HG03460 (cell line): ENCODE measurements around the gene MTMR3.
"Not testable (repeated sequence)": the region's sequence is repeated elsewhere in the genome, so short reads cannot be mapped to it uniquely, and the experiment has no call there.

Experiments used
- ATAC-seq: cut with Tn5 transposase; IDR thresholded peaks from one replicate; pipeline ENCODE4 v1.9.1; 2021; ENCODE audit not compliant: unreplicated experiment

MTMR3 gene

DNA sequence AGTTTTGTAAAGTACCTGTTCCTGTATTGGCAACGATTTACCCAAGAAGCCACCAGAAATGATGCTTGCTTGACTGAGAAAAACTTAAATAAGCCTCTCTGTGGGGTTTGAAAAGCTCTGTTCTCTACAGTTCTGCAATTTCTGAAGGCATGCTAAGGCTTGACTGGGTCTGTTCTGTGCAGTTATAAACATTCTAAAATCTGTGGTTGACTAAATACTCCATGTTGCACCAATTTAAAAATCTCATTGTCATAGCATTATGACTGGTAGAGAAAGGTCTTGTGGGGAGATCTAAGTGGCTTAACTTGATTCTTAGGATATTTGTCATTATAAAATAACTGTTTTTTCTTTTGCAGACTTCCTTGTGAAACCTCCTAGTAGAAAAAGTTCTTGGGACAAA is 73.7 kb downstream of the MTMR3 start:
- ATAC-seq = no peak

DNA sequence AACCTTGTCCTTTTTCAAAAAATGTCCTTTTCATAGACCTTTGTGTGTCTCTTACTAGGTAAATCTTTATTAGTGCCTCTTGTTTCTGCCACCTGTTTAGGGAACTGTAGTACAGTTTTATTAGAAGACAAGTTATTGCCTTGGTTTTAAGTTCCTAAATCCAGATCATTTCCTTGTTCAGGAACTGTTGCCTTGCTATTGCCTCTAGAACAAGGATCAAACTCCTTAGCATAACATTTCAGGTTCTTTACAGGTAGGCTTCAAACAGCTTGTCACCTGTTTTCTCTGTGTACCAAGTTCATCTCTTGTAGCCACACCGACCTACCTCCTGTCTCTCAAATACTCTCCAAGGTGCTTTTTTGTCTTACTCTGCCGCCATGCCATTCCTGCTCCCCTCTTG is 75.2 kb downstream of the MTMR3 start:
- no peak for ATAC-seq

DNA sequence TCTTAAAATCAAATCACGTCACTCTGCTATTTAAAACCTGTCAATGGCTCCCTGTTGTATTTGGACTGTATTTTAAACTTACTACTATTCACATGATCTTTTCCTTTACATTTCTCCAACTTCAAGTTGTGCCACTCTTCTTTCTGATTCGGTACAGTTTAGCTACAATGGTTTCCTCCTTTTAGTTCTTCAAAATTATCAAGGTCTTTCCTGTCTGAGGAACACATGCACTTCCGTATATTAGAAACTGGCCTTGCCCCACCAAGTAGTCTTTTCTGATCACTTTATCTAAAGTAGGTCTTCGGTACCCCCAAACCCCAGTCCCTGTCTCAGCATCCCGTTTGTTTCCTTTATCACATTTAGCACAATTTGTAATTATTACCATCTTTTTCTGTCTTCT is 81.8 kb downstream of the MTMR3 start:
- ATAC-seq = no peak

DNA sequence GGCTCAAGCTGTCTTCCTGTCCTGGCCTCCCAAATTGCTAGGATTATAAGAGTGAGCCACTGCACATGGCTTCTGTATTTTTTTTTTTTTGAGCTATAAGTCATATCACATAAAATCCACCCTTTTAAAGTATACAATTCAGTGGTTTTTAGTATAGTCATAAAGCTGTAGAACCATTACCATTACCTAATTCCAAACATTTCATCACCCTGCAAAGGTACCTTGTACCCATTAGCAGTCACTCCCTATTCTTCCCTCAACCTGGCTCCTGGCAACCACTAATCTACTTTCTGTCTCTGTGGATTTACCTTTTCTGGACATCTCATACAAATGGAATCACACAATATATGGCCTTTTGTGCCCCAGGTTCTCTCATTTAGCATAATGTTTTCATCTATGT is 84.5 kb downstream of the MTMR3 start:
- no peak for ATAC-seq

DNA sequence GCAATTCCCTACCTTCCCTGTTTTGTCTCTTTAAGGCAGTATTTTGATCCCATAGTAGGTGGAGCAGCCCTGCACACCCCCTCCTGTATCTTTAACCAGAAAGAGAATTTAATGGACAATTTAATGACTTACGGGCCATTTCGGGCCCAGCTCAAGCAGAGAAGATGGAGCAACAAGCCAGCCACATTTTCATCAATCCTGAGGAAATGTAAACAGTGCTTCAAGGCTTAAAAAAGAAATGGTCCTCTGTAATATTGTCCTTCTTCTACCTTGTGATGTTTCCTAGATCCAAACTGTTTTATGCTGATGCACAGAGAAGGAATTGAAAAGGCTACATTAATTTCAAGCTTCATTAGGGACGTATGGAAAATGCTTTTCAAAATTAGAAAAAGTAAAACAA is 88.6 kb downstream of the MTMR3 start:
- ATAC-seq = no peak

DNA sequence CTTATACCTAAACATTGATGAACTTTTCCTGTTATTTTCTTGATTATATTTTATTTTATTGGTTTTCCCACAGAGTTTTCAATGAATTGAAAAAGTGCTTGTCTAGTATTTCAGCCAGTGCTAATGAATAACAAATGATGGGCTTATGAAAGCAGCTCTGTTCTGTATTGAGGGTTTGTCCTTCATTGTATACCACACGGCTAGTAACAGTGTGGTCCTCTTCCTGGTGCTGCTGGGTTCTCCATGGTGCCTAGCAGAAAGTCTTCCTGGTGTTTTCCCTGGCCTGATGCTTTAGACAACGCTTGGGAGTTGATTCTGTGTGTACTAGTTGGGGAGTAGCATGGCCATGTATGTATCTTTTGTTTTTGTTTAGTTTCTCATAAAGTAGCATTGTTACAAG is 89.1 kb downstream of the MTMR3 start:
- no peak for ATAC-seq

DNA sequence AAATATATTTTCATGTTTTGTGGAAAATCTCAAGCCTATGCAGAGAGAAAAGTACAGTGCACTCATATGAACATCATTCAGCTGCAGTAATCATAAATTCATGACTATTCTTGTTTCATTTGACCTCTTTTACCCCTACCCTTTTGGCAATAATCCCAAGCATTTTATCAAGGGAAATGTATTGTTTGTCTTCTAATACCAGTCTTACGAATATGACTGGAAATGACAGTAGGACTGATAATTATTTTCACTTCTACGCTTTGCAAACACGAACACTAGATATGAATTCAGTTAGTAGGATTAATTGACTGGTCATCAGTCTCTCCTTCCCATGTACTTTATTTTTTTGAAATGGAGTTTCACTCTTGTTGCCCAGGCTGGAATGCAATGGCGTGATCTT is 90.3 kb downstream of the MTMR3 start:
- ATAC-seq = no peak

DNA sequence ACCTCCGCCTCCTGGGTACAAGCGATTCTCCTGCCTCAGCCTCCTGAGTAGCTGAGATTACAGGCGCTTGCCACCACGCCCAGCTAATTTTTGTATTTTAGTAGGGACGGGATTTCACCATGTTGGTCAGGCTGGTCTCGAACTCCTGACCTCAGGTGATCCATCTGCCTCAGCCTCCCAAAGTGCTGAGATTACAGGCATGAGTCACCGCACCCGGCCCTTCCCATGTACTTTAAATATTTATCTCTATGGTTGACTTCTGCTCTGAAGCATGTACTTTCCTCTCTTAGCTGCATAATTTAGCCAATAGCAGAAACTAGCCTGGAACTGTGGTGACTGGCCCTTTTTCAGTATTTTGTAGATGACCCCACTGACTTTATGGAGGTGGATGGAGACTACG is 90.7 kb downstream of the MTMR3 start:
- ATAC-seq = not testable (repeated sequence)

DNA sequence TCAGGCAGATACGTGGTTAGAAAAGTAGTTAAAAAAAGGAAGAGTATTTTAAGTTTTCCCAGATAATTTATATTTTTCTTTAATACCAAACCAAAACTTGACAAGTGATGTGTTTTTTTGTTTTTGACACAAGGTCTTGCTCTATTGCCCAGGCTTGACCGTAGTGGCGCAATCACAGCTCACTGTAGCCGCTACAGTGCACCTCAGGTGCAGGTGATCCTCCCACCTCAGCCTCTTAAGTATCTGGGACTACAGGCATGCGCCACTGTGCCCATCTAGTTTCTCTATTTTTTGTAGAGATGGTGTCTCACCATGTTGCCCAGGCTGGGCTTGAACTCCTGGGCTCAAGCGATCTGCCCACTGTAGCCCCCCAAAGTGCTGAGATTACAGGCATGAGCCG is 92.5 kb downstream of the MTMR3 start:
- ATAC-seq = no peak

DNA sequence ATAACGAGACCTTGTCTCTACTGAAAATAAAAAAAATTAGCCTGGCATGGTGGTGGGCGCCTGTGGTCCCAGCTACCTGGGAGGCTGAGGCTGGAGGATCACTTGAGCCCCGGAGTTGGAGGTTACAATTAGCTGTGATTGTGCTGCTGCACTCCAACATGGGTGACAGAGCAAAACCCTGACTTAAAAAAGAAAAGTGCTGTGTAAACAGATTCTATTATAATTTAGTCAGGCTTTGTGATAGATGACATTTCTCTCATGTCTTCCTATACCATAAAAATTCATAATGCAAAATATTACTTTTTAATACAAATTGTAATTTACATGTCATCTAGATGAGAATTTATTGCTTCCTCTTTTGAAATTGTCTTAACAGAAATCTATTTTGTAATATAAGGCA is 94.1 kb downstream of the MTMR3 start:
- ATAC-seq = no peak

DNA sequence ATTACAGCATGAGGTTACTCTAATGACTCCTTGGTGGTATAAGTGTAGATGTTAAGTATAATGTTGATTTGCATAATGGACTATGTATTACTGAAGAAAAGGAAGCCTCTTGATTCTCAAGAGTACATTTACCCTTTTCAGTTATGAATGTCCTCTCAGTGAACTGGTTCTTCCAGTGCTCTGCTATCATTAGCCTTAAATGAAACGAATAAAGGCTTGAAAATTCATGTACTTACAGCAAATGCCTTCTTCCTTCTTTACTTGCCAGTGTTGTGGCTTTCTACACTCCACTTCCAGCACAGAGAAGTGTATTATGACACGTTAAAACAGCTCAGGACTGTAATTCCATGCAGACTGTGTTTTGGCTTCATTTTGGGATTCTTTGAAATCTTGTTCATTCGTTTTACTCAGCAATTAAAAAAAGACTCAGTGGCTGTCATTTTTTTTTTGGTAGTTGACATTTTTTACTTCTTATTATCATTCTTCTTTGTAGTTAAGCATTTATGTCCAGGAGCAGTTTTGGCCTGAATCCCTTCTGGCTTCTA is 96.9 kb downstream of the MTMR3 start:
- peak; percentile 77 for ATAC-seq

DNA sequence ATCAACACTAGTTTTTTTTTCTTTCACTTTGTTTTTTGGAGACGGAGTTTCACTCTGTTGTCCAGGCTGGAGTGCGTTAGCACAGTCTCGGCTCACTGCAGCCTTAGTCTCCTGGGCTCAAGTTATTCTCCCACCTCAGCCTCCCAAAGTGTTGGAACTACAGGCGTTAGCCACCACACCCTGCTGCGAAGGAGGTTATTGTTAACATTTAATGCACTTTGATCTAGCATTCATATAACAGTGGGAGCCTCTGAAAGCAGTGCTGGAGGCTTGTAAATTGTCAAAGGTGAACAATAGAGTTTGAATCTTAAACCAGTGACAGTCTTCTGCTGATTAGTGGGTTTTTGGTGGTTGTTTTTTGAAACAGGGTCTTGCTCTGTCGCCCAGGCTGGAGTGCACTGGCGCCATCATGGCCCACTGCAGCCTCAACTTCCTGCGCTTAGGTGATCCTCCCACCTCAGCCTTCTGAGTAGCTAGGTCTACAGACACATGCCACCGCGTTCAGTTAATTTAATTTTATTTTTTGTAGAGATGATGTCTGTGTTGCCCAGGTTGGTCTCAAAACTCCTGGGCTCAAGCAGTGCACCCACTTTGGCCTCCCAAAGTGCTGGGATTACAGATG is 100.4 kb downstream of the MTMR3 start:
- ATAC-seq = no peak

DNA sequence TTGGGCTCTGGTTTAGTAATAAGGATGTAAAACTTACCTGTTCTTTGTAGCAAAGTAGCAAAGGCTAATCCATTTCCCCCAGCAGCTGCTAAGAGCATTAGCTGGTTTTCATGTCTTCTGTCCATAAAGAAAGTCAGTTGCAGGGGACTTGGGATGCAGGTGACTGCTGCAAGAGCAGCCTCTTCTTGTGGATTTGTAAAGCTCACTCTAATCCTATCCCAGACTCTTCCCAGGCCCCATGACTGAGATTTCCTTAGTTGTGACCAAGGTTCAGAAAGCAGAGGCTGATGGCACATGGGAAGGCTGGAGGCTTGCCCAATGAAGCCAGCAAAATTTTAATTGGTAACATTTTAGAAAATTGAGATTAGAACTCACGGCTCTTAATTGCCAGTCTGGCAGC is 102.9 kb downstream of the MTMR3 start:
- no peak for ATAC-seq

DNA sequence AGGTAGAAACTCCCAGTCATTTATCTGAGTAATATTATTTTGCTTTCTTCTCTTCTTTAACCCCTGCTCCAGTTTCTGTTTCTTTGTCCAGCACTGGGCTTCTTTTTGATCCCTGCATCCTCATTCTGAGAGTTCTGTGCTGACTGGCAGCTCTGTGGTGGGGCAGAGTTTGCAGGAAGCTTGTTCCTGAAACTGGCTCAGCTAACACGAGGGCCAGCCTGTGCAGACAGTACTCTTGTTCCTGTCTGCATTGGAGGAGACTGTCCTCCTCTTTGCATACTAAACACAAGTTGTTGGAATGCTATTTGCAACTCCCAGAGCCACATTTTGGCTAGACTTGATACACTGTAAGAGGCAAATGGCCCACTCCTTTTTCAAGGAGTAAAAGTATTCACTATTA is 104.2 kb downstream of the MTMR3 start:
- no peak for ATAC-seq

DNA sequence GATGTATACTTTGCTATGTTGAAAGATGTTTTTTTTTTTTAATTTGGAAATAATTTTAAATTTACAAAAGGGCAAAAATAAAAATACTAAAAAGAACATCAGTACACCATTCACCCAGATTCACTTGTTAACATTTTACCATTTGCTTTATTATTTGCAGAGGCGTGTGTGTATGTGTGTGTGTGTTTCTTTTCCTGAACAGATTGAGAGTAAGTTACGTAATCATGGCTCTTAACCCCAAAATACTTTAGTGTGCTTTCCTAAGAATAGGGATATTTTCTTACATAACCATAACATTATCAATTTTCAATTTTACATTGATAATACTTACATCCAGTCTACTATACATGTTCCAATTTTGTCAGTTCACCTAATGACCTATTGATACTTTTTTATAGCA is 105.7 kb downstream of the MTMR3 start:
- ATAC-seq = no peak

DNA sequence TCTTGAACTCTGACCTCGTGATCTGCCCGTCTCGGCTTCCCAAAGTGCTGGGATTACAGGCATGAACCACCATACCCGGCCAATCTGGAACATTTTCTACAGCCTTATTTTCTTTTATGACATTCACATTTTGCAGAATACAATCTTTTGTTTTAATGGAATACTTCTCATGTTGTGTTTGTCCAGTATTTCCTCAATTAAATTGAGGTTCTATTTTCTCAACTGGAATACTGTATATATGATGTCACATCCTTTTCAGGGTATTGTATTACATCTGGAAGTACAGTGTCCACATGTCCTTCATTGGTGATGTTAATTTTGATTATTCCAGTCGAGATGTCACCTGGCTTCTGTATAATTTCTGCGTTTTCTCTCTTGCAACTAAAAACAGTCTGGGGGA is 106.5 kb downstream of the MTMR3 start:
- ATAC-seq = no peak

DNA sequence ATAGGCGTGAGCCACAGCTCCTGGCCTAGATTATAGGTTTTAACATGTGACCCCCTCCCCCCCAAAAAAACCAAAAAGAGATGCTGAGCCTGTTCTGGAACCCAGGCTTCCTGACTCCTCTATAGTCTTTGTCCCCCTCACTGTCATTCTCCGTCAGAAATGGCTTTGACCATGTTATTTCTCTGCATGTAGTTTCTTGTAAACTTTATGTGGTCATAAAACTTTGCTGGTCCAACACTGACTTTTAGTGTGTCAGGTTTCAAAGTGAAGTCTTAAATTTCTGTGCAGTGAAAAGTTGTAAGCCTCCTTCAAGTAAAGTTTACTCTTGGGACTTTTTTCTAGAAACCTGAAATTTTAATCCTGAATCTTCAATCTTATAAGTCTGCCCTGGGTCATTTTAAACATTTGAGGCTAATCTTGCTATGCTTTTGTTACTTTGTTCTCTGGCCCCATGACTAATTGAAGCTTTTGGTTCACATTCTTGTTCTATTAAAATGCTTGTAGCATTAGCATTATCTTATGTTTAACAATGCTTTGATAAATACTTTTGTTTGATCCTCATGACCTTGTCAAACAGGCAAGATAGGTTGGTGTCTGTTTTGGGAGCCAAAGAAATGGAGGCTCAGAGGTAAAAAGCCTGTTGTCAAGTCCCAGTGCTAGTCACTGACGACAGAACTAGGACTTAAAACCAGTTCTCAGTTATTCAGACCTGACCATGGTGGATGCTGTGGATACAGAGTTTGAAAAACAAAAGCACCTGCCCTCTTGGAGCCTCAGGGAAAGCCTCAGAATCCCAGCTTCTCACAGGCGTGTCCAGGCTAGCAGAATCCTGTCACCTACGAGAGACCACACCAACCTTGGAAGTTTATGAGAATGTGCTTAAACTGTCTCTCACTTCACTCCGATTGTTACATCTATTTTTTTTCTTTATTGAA is 109.6 kb downstream of the MTMR3 start:
- ATAC-seq = no peak

DNA sequence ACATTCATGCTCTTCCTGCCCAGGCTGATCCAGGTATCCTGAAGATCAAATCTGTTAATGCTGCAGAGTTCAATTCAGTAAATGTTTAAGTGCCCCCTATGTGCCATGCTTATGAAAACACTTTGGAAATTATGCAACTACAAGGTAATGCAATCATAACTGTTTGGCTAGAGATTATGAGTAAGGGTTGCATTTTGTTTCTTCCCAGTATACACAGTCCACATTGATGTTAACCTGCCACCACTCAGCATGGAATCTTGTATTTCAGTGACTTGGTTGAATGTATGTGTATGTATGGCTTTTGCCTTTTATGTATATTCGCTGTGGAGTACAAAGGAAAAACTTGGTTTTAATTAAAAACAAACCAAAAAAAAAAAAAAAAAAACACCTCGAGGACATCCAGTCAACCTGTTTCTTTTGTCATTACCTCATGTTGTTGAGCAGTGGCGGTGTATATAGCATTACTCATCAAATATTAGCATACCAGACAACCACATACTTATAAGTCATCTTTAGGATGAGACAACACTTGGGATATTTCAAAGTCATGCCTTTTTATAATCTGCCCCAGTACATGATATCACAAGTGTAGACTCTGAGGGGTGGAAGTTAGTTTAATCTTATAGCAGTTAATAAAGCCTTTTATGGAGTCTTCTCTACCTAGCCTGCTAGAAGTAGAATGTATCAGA is 111.2 kb downstream of the MTMR3 start:
- ATAC-seq = no peak

DNA sequence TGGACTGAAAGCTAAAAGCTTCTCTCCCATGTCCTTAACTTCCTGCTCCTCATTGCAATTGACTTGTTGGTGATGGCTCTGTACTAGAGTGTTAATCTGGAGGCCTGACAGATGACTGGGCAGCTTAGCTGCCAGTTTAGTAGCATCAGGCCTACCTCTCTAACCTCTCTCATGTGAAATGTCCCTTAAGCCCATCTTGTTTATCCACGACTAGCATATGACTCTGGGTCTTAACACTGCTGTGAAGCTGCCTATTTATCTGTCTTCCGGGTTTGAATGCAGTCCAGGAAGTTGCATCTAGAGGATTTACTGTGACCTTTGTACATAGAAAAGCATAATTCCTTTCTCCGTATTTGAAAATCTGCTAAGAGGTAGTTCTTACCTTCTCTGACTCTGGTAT is 112.0 kb downstream of the MTMR3 start:
- no peak for ATAC-seq

DNA sequence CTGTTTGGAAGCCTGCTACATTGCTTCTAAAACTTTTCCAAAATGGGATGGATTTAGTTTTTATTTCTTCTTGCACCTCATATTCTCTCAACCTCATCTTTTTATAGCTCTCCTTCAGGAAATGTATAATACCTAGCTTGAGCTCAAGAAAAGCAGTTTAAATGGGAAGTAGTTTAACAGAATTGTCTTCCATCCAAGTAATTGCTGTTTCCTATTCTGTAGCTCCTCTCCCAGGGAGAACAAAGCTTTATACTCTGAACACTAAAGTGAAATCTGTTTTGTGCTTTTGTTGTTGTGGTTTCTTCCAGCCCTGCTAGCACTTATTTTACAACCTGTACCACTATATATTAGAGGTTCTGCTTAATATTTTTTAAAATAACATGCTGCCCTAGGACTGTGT is 114.1 kb downstream of the MTMR3 start:
- ATAC-seq = no peak

DNA sequence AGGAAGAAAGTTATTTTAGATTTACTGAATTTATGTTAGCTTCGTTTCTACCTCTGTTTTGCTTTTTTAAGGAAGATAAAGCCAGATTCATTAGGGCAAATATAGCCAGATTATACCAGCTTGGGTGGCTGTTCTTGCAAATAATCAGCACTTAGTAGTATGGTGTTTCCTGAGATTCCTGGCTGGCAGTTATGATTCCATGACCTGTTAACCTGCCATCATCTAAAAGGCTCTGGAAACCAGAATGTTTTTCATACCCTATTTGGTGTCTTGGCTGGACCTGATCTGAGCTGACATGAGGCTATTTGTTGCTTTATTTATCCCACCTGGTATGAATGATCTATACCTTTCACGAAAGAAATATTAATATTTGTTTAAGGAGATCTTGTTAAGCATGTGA is 114.5 kb downstream of the MTMR3 start:
- ATAC-seq = no peak
